BE2C (cell line): Measurements from ENCODE around the gene EIF4G3.

ENCODE experiments used
- DNase-seq: peaks from one replicate; pipeline ENCODE4 v3.0.0-alpha.2; 2020
- H3K27me3 ChIP-seq: fragments of 250-450 bp; sonication (Bioruptor Pico); 2 replicates; pipeline ENCODE4 v1.5.1; 2020; ENCODE audit warnings: mild to moderate bottlenecking
- H3K36me3 ChIP-seq: fragments of 250-450 bp; sonication (Bioruptor Pico); 2 replicates; pipeline ENCODE4 v1.5.1; 2020; ENCODE audit warnings: mild to moderate bottlenecking
- H3K4me1 ChIP-seq: fragments of 250-450 bp; sonication (Bioruptor Pico); 2 replicates; pipeline ENCODE4 v1.5.1; 2020
- H3K4me3 ChIP-seq: 2 replicates; pipeline ENCODE4 v1.5.1; 2011; ENCODE audit warnings: low read depth, low read length
- H3K9me3 ChIP-seq: fragments of 250-450 bp; sonication (Bioruptor Pico); 2 replicates; pipeline ENCODE4 v1.5.1; 2020
- TF ChIP-seq, protein P1 (sequence below): IDR thresholded peaks from 2 replicates; pipeline ENCODE4 v1.5.1; 2012; ENCODE audit warnings: mild to moderate bottlenecking, low read depth, low read length

EIF4G3 gene

GRCh38 chr1:20837554-20838192, 339.0 kb downstream of the EIF4G3 start:
- H3K4me1 ChIP-seq, result no peaks in the 10 kb centered on the region
- no peak overlapping the region for H3K4me3 ChIP-seq
- no peaks in the 10 kb centered on the region for H3K36me3 ChIP-seq
- H3K27me3 ChIP-seq, result no peaks in the 10 kb centered on the region
- TF ChIP-seq, protein P1, sequence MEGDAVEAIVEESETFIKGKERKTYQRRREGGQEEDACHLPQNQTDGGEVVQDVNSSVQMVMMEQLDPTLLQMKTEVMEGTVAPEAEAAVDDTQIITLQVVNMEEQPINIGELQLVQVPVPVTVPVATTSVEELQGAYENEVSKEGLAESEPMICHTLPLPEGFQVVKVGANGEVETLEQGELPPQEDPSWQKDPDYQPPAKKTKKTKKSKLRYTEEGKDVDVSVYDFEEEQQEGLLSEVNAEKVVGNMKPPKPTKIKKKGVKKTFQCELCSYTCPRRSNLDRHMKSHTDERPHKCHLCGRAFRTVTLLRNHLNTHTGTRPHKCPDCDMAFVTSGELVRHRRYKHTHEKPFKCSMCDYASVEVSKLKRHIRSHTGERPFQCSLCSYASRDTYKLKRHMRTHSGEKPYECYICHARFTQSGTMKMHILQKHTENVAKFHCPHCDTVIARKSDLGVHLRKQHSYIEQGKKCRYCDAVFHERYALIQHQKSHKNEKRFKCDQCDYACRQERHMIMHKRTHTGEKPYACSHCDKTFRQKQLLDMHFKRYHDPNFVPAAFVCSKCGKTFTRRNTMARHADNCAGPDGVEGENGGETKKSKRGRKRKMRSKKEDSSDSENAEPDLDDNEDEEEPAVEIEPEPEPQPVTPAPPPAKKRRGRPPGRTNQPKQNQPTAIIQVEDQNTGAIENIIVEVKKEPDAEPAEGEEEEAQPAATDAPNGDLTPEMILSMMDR, result no peak
- no peaks in the 10 kb centered on the region for H3K9me3 ChIP-seq
- DNase-seq, result no peak

GRCh38 chr1:20836230-20836629, 340.5 kb downstream of the EIF4G3 start:
- Histone ChIP-seq H3K27me3 (no peaks in the 10 kb centered on the region), H3K4me1 (no peaks in the 10 kb centered on the region), H3K9me3 (no peaks in the 10 kb centered on the region), H3K36me3 (no peaks in the 10 kb centered on the region), H3K4me3 (no peak overlapping the region)
- TF ChIP-seq, protein P1, result no peak
- DNase-seq, result no peak

DNA sequence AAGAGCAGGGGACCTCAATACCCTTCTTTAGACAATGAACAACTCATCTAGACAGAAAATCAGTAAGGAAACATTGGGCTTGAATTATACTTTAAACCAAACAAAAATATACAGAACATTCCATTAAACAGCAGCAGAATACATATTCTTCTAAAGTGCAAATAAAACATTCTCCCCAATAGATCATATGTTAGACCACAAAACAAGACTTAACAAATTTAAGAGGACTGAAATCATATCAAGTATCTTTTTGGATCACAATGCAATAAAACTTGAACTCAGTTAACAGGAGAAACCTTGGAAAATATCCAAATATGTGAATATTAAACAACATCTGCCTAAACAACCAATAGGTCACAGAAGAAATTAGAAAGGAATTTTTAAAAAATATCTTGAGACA, 341.9 kb downstream of the EIF4G3 start:
- DNase-seq, result no peak
- no peaks in the 10 kb centered on the region for H3K36me3 ChIP-seq
- H3K27me3 ChIP-seq, result no peaks in the 10 kb centered on the region
- H3K4me3 ChIP-seq, result no peak overlapping the region
- no peaks in the 10 kb centered on the region for H3K9me3 ChIP-seq
- H3K4me1 ChIP-seq, result no peaks in the 10 kb centered on the region
- TF ChIP-seq, protein P1, result no peak

GRCh38 chr1:20834192-20834591, 342.5 kb downstream of the EIF4G3 start:
- no peaks in the 10 kb centered on the region for H3K4me1 ChIP-seq
- H3K9me3 ChIP-seq, result no peaks in the 10 kb centered on the region
- DNase-seq, result no peak
- H3K27me3 ChIP-seq, result no peaks in the 10 kb centered on the region
- no peak overlapping the region for H3K4me3 ChIP-seq
- TF ChIP-seq, protein P1, result no peak
- no peaks in the 10 kb centered on the region for H3K36me3 ChIP-seq

DNA sequence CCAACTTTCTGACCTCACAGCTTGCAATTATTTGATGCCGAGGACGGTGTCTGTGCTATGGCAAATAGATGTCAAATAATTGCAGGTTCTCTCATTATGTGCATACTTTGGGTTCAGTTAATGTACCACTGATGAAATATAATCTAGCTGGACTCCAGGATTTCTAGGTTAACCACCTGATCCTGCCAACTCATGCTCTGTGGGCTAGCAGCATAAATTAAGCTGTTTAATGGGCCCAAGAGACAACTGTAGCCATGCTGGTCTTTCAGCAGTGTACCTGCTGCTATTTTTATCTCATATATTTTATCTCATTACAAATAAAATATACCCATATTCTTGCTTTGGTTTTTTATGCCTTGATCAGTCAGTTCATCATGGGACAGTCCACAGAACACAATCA, 346.3 kb downstream of the EIF4G3 start:
- DNase-seq, result no peak
- H3K9me3 ChIP-seq, result no peaks in the 10 kb centered on the region
- no peaks in the 10 kb centered on the region for H3K27me3 ChIP-seq
- TF ChIP-seq, protein P1, result no peak
- H3K4me1 ChIP-seq, result no peaks in the 10 kb centered on the region
- H3K4me3 ChIP-seq, result no peak overlapping the region
- no peaks in the 10 kb centered on the region; the same call in 1 of the 2 replicates for H3K36me3 ChIP-seq

DNA sequence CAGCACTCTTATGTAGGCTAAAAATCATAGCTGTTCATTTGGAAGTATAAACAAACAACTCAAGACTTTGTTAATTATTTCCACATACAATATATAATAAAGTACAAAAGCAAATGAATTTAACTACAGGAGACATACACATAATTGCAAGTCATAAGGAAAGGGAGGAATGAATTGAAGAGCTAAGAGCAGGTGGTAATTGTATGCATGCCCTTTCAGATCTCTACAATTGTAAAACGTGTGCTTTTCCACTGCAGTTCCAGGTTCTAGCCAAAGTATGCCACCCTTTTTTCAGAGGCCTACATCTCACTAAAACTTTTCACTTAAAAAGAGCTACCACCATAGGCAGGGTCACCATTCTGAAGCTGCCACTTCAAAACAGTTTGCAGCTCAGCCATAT, 346.8 kb downstream of the EIF4G3 start:
- no peak for DNase-seq
- no peaks in the 10 kb centered on the region for H3K27me3 ChIP-seq
- H3K4me1 ChIP-seq, result no peaks in the 10 kb centered on the region
- no peaks in the 10 kb centered on the region for H3K9me3 ChIP-seq
- no peak overlapping the region for H3K4me3 ChIP-seq
- TF ChIP-seq, protein P1, result no peak
- no peaks in the 10 kb centered on the region; the same call in 1 of the 2 replicates for H3K36me3 ChIP-seq
